K562 (cell line): Measurements from ENCODE around the gene H2AZ2. TPM values are rescaled to one million over a fixed set of nuclear protein-coding genes. Genes with fewer than 3 reads are reported as not detected.

ENCODE experiments used
- ATF1 ChIP-seq, 2 experiments: fragments of 450-650 bp in 1 of 2; IDR thresholded peaks; 2 replicates each; pipeline ENCODE4 v1.6.1; 2016; ENCODE audit warnings: missing compliant biosample characterization in 1 of 2, missing genetic modification characterization in 1 of 2
- ATF7 ChIP-seq: fragments of 450-650 bp; IDR thresholded peaks from 2 replicates; pipeline ENCODE4 v1.7.1; 2014; ENCODE audit warnings: mild to moderate bottlenecking, moderate library complexity
- CREM ChIP-seq: IDR thresholded peaks from 2 replicates; pipeline ENCODE4 v1.6.1; 2014; ENCODE audit warnings: antibody characterized with exemption, low read depth
- CTCF ChIP-seq, 3 experiments: IDR thresholded peaks in 2 of 3; conservative IDR thresholded peaks in 1 of 3; 2 replicates each; pipeline ENCODE4 v1.5.1; 2011 to 2012; ENCODE audit warnings: low read length in 3 of 3, mild to moderate bottlenecking in 3 of 3, control low read depth in 2 of 3, improper control_type of control experiment in 1 of 3, inconsistent platforms in 1 of 3, low read depth in 1 of 3, mixed read lengths in 1 of 3, moderate library complexity in 1 of 3; ENCODE audit not compliant: insufficient read depth in 2 of 3
- DPF2 ChIP-seq: fragments of 450-650 bp; IDR thresholded peaks from 2 replicates; pipeline ENCODE4 v1.6.1; 2016
- EZH2 ChIP-seq: IDR thresholded peaks from 2 replicates; pipeline ENCODE4 v1.6.1; 2012; ENCODE audit warnings: low read depth, mild to moderate bottlenecking, inconsistent platforms, low read length, borderline replicate concordance
- FOSL1 ChIP-seq: fragments of 200-800 bp; sonication (Bioruptor generic); conservative IDR thresholded peaks from 2 replicates; pipeline ENCODE4 v1.6.1; 2016; ENCODE audit warnings: missing genetic modification characterization, missing compliant biosample characterization
- FUS ChIP-seq: fragments of 200-400 bp; formaldehyde crosslinking; optimal IDR thresholded peaks from 2 replicates; pipeline ENCODE3; 2017; ENCODE audit warnings: low read depth, low read length
- GATA2 ChIP-seq: sonication (generic); formaldehyde crosslinking; IDR thresholded peaks from 2 replicates; pipeline ENCODE4 v1.4.0; 2020; ENCODE audit warnings: mild to moderate bottlenecking, missing genetic modification reagents
- HDAC1 ChIP-seq, 2 experiments: fragments of 450-650 bp; IDR thresholded peaks; 2 replicates each; pipeline ENCODE4 v1.6.1; 2016 to 2017; ENCODE audit warnings: inconsistent platforms in 1 of 2, mild to moderate bottlenecking in 1 of 2, moderate library complexity in 1 of 2
- JUN ChIP-seq, 2 experiments: sonication (generic) in 1 of 2; formaldehyde crosslinking in 1 of 2; IDR thresholded peaks; 2 replicates each; pipeline versions ENCODE4 v1.6.1 to v1.8.0; 2012 to 2022; ENCODE audit warnings: borderline replicate concordance in 2 of 2, mild to moderate bottlenecking in 2 of 2, improper control_type of control experiment in 1 of 2, low read depth in 1 of 2, low read length in 1 of 2, missing genetic modification reagents in 1 of 2
- JUND ChIP-seq, 2 experiments: IDR thresholded peaks; 2 replicates in 1 of 2; 3 replicates in 1 of 2; pipeline ENCODE4 v1.6.1; 2011; ENCODE audit warnings: borderline replicate concordance in 2 of 2, low read depth in 2 of 2, low read length in 2 of 2, improper control_type of control experiment in 1 of 2, missing biosample characterization in 1 of 2, missing genetic modification characterization in 1 of 2, missing genetic modification reagents in 1 of 2
- KDM1A ChIP-seq, 2 experiments: fragments of 450-650 bp; IDR thresholded peaks; 2 replicates each; pipeline ENCODE4 v1.6.1; 2016; ENCODE audit warnings: mild to moderate bottlenecking in 2 of 2
- MEIS2 ChIP-seq: fragments of 450-650 bp; IDR thresholded peaks from 2 replicates; pipeline ENCODE4 v1.6.1; 2014; ENCODE audit warnings: mild to moderate bottlenecking; ENCODE audit not compliant: partially characterized antibody
- NFE2 ChIP-seq: IDR thresholded peaks from 2 replicates; pipeline ENCODE4 v1.6.1; 2014; ENCODE audit warnings: antibody characterized with exemption, low read depth
- SIX5 ChIP-seq, 2 experiments: IDR thresholded peaks; 2 replicates each; pipeline ENCODE4 v1.6.1; 2011; ENCODE audit warnings: low read length in 2 of 2, borderline replicate concordance in 1 of 2, low read depth in 1 of 2, mild to moderate bottlenecking in 1 of 2, moderate library complexity in 1 of 2; ENCODE audit not compliant: insufficient read depth in 1 of 2
- SLC30A9 ChIP-seq: fragments of 250-450 bp; sonication (Bioruptor Pico); IDR thresholded peaks from 2 replicates; pipeline ENCODE4 v1.8.0; 2022; ENCODE audit warnings: mild to moderate bottlenecking, moderate library complexity
- SMAD1 ChIP-seq: fragments of 150-350 bp; IDR thresholded peaks from 2 replicates; pipeline ENCODE4 v1.6.1; 2014; ENCODE audit warnings: low read length, low read depth; ENCODE audit not compliant: partially characterized antibody
- SMARCC2 ChIP-seq: fragments of 450-650 bp; IDR thresholded peaks from 2 replicates; pipeline ENCODE4 v1.6.1; 2017; ENCODE audit warnings: antibody characterized with exemption, moderate library complexity, mild to moderate bottlenecking, low read depth
- SMARCE1 ChIP-seq: fragments of 450-650 bp; IDR thresholded peaks from 2 replicates; pipeline ENCODE4 v1.7.1; 2016; ENCODE audit warnings: mild to moderate bottlenecking
- TAF9B ChIP-seq: fragments of 450-650 bp; IDR thresholded peaks from 2 replicates; pipeline ENCODE4 v1.6.1; 2018; ENCODE audit warnings: mild to moderate bottlenecking; ENCODE audit not compliant: partially characterized antibody
- TEAD1 ChIP-seq, 2 experiments: fragments of 450-650 bp in 1 of 2; sonication (generic) in 1 of 2; formaldehyde crosslinking; IDR thresholded peaks; 2 replicates each; pipeline versions ENCODE4 v1.4.0 to v1.8.0; 2020 to 2022; ENCODE audit warnings: mild to moderate bottlenecking in 2 of 2, missing genetic modification reagents in 1 of 2
- TFAP4 ChIP-seq: sonication (generic); formaldehyde crosslinking; IDR thresholded peaks from 2 replicates; pipeline ENCODE4 v1.8.0; 2022; ENCODE audit warnings: missing genetic modification reagents, mild to moderate bottlenecking, moderate library complexity, borderline replicate concordance
- polyA plus RNA-seq, 8 experiments: library from polyadenylated mRNA; depleted of rRNA in 4 of 8; stranded (reverse) in 5 of 8; unstranded in 3 of 8; fragments of >200 nt; fragmentation: Nextera tagmentation in 2 of 8; fragmentation: Illumina TruSeq in 1 of 8; extraction: Ambion mirVana in 2 of 8; extraction: Trizol in 1 of 8; gene quantifications; 2 replicates each; pipeline versions ENCODE4 v1.2.1 to v1.2.3, GENCODE V29; 2011 to 2014; ENCODE audit warnings: inconsistent platforms in 1 of 8, missing spikeins in 1 of 8
- total RNA-seq, 7 experiments: library from RNA; depleted of rRNA in 6 of 7; stranded (reverse); fragments of >200 nt in 6 of 7; fragmentation: Illumina TruSeq in 2 of 7; extraction: Trizol in 2 of 7; gene quantifications; 2 replicates each; pipeline versions ENCODE4 v1.2.1 to v1.2.3, GENCODE V29; 2011 to 2021; ENCODE audit warnings: low replicate concordance in 1 of 7

Gene H2AZ2
- total and polyA plus RNA-seq, 9 of the 15 experiments (the other 6 are each of a cell fraction or from before 2014, with no cell fraction given), result 105 to 382 (median 286) TPM

- peak; percentile 62 for TF ChIP-seq NFE2
- TF ChIP-seq SMARCE1, result peak; percentile 83
- TF ChIP-seq SMAD1, result no peak
- TF ChIP-seq SMARCC2, result 0 out of 2 replicates have a peak, but pooled peaks have one; percentile 27
- TF ChIP-seq HDAC1 (IDR thresholded peaks at IDR 0.05), result peak in 1 of 2 experiments; percentile 33; a peak in 1 of 4 replicates
- peak; percentile 48 for TF ChIP-seq TAF9B
- no peak for TF ChIP-seq FUS
- peak; percentile 80 for TF ChIP-seq DPF2
- peak; percentile 92 for TF ChIP-seq FOSL1 (tag)
- no peak for TF ChIP-seq SIX5 (IDR thresholded peaks at IDR 0.05; ENCODE audit: borderline replicate concordance in 1 of 2, insufficient read depth in 1 of 2, low read depth in 1 of 2, low read length in 2 of 2)
- TF ChIP-seq GATA2 (CRISPR knock-in tag), result 0 out of 2 replicates have a peak, but pooled peaks have one; percentile 29
- no peak for TF ChIP-seq EZH2
- peak; percentile 88 for TF ChIP-seq ATF7
- TF ChIP-seq JUN (IDR thresholded peaks at IDR 0.05; ENCODE audit: borderline replicate concordance, low read depth, low read length), result peak; percentile 94
- TF ChIP-seq JUN (CRISPR knock-in tag; IDR thresholded peaks at IDR 0.05; ENCODE audit: borderline replicate concordance), result no peak
- peak; percentile 75 for TF ChIP-seq CREM
- TF ChIP-seq MEIS2, result peak; percentile 62
- TF ChIP-seq ATF1 (CRISPR knock-in tag; IDR thresholded peaks at IDR 0.05), result no peak
- TF ChIP-seq ATF1 (tag; IDR thresholded peaks at IDR 0.05), result peak; percentile 66
- TF ChIP-seq TFAP4, result peak; percentile 52; the same call in 1 of the 2 replicates
- TF ChIP-seq JUND (IDR thresholded peaks at IDR 0.05; ENCODE audit: borderline replicate concordance, low read depth, low read length), result peak; percentile 97
- peak; percentile 97 for TF ChIP-seq JUND (tag; IDR thresholded peaks at IDR 0.05; ENCODE audit: borderline replicate concordance, low read depth, low read length)
- TF ChIP-seq KDM1A (IDR thresholded peaks at IDR 0.05), result peak; percentile 50 to 58; a peak in 2 of 4 replicates
- TF ChIP-seq CTCF (IDR thresholded peaks at IDR 0.05 in 2 of 3, conservative IDR thresholded peaks at IDR 0.05 in 1 of 3; ENCODE audit: insufficient read depth in 2 of 3, low read depth in 1 of 3, low read length in 3 of 3), result no peak
- TF ChIP-seq TEAD1 (CRISPR knock-in tag; IDR thresholded peaks at IDR 0.05), result peak in 1 of 2 experiments; percentile 39; a peak in 1 of 4 replicates
- no peak for TF ChIP-seq SLC30A9 (CRISPR knock-in tag)
These were observed 19.4 kb upstream of the H2AZ2 start (continued) for GRCh38 chr7:44867073-44867995.
